Activated naive CD8-positive, alpha-beta T cell treated with anti-CD3 and anti-CD28 coated beads for 36 hours (primary cell): ENCODE results near the gene ASS1. TPM values are rescaled to one million over a fixed set of nuclear protein-coding genes. Genes with fewer than 3 reads are reported as not detected.

Experiments used
- DNase-seq: peaks from one replicate; pipeline ENCODE4 v3.0.0; 2021
- H3K27ac Mint-ChIP-seq: one replicate; pipeline ENCODE4 v1.8.0; 2022; ENCODE audit warnings: mild to moderate bottlenecking, moderate library complexity, mixed read lengths
- H3K27me3 Mint-ChIP-seq: one replicate; pipeline ENCODE4 v1.8.0; 2022; ENCODE audit warnings: mild to moderate bottlenecking, mixed read lengths
- H3K36me3 Mint-ChIP-seq: one replicate; pipeline ENCODE4 v1.8.0; 2021; ENCODE audit warnings: mild to moderate bottlenecking, mixed read lengths
- H3K4me1 Mint-ChIP-seq: one replicate; pipeline ENCODE4 v1.8.0; 2021; ENCODE audit warnings: mixed read lengths
- H3K4me3 Mint-ChIP-seq: one replicate; pipeline ENCODE4 v1.8.0; 2022; ENCODE audit warnings: mild to moderate bottlenecking, moderate library complexity, mixed read lengths
- H3K9me3 Mint-ChIP-seq: one replicate; pipeline ENCODE4 v1.8.0; 2022; ENCODE audit warnings: mixed read lengths
- total RNA-seq, 2 experiments: library from RNA; stranded (reverse); gene quantifications; one replicate each; pipeline ENCODE4 v1.2.3, GENCODE V29; 2021

The ASS1 gene
- total RNA-seq, 2 experiments from 2014 or later, result 5.1 TPM

DNA sequence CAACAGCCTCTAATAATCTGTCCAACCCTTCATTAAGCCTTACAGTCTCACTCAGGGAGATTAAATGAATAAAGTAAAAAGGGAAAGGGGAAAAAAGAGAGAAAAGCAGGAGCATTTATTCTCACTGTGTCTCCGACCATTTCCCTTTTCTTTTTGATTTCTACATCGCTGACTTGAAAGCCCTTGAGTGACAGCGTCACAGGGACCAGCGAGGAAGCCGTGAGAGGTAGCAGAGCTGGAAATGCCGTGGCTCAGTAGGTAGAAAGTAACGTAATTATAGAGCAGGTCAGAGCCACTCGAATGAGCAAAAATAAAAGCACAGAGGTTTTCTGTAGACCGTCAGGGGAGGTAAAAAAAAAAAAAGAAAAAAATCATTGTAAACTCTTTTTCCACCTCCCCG is 52.4 kb downstream of the ASS1 start:
- Mint-ChIP-seq H3K27ac (no peak overlapping the region), H3K4me3 (no peak overlapping the region), H3K4me1 (peaks cover 2% of the 10 kb centered on the region), H3K9me3 (peaks cover 8% of the 10 kb centered on the region), H3K36me3 (peaks cover 3% of the 10 kb centered on the region), H3K27me3 (peaks cover 14% of the 10 kb centered on the region)
- DNase-seq, result no peak

DNA sequence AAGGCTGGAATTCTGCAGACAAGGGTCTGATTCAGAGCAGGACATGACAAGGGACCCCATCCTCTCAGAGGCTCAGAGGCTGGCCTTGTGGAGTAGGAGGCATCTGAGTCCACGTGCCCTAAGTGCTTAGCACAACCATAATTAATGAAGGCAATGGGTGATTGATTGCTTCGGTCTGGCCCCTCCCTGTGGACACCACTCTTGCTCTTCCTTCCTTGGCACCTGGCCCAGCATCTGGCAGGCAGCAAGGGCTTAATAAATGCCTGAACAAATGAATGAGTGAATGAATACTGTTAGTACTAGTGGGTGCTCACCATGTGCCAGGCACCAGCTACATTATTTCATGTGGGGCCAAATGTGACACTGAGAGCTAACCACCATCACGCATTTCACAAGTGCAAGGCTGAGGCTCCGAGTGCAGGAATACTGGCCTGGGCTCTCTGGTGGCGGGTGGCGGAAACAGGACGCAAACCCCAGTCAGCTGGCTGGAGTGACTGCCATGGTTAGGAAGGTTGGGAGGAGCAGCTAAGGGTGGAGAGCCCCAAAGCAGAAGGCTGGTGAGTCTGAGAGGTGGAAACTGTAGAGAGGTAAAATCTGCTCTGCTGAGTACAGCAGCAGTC is 53.6 kb downstream of the ASS1 start:
- Mint-ChIP-seq H3K4me3 (no peak overlapping the region), H3K4me1 (peaks cover 2% of the 10 kb centered on the region), H3K36me3 (peaks cover 3% of the 10 kb centered on the region), H3K27ac (no peak overlapping the region), H3K9me3 (peaks cover 8% of the 10 kb centered on the region), H3K27me3 (peaks cover 14% of the 10 kb centered on the region)
- no peak for DNase-seq

DNA sequence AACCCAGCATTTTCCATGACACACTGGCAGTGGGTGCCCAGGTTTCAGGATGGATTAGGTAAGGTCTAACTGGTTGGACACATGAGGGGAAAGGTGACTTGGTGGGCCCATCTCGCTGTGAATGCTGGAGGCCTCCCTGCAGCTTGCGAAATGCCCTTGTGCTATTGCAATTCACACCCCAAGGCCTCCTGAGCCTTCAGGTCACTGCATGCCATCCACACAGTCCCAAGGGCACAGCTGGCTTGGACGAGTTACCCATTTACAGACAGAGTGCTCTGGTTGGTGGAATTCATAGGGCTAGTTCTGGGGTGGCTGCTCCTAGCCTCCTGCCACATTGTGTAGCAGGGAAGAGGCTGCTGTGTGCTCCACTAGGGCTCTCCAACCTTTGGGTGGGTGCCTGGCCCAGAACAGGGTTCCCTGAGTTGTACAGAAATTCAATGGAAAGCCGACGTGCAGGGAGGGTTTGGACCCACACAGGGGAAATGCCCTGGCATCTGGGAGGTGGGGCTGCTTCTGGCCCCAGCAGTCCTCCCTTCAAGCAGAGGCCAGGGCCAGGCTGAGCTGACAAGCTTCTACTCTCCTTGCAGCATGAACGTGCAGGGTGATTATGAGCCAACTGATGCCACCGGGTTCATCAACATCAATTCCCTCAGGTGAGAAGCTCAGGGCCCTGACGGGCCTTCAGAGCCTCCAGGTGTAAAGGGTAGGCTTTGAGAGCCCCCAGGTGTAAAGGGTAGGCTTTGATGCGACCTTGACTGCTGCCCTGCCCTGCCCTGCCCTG is 54.3 kb downstream of the ASS1 start:
- H3K9me3 Mint-ChIP-seq, result peaks cover 8% of the 10 kb centered on the region
- H3K4me1 Mint-ChIP-seq, result peaks cover 2% of the 10 kb centered on the region
- no peak overlapping the region for H3K27ac Mint-ChIP-seq
- no peak for DNase-seq
- peaks cover 14% of the 10 kb centered on the region for H3K27me3 Mint-ChIP-seq
- no peak overlapping the region for H3K4me3 Mint-ChIP-seq
- peaks cover 3% of the 10 kb centered on the region for H3K36me3 Mint-ChIP-seq

DNA sequence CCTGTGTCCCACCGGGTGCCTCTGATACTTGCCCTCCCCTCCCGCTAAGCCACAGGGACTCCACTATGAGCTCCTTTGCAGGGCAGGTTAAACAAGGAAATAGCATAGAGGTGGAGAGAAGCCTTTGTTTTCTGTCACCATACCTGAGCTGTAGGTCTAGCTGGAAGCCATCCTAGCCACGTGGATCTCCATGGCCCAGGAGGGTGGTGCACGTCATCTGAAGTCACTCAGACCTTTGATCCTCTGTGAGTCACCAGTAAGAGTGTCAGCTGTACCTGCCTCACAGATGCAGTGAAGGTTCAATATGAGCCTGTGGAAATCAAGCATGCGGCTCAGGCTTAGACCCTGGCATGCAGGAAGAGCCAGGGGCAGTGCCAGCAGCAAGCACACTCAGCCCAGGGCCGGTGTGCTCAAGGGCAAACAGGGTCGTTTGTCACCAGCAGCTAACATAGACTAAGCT is 55.1 kb downstream of the ASS1 start:
- H3K9me3 Mint-ChIP-seq, result peaks cover 7% of the 10 kb centered on the region
- peaks cover 2% of the 10 kb centered on the region for H3K4me1 Mint-ChIP-seq
- H3K27me3 Mint-ChIP-seq, result peaks cover 12% of the 10 kb centered on the region
- H3K27ac Mint-ChIP-seq, result no peak overlapping the region
- H3K4me3 Mint-ChIP-seq, result no peak overlapping the region
- DNase-seq, result no peak
- H3K36me3 Mint-ChIP-seq, result peaks cover 3% of the 10 kb centered on the region

DNA sequence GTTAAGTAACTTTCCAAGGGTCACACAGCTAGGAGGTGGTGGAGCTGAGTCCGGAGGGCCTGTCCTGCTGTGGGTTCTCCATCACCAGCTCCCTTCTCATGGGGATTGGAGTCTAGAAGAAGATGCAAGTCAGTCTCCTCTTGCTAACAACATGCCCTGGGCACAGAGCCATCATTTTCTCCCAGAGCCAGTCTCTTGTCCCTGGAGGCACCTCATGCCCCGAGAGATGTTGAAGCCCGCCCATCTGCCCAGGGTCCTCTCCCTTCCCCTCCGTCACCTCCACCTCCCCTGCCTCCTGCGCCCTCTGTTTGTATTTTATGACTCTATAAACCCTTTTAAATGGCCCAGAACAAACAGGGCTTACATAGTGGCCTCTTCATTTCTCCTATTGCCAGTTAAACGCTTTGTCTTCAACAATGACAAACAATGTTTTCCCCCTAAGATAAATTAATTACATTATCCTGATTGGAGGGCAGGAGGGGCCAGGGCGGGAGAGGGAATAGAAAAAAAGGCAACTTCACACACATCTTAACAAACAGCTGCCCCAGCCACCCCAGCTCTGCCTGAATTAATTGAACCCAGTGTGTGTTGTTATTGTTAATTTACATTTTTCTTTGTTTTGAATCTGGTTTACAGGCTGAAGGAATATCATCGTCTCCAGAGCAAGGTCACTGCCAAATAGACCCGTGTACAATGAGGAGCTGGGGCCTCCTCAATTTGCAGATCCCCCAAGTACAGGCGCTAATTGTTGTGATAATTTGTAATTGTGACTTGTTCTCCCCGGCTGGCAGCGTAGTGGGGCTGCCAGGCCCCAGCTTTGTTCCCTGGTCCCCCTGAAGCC is 55.8 kb downstream of the ASS1 start:
- H3K4me3 Mint-ChIP-seq, result no peak overlapping the region
- no peaks in the 10 kb centered on the region for H3K36me3 Mint-ChIP-seq
- H3K27me3 Mint-ChIP-seq, result peaks cover 5% of the 10 kb centered on the region
- DNase-seq, result no peak
- peaks cover 2% of the 10 kb centered on the region for H3K4me1 Mint-ChIP-seq
- H3K9me3 Mint-ChIP-seq, result peaks cover 2% of the 10 kb centered on the region
- H3K27ac Mint-ChIP-seq, result no peak overlapping the region

DNA sequence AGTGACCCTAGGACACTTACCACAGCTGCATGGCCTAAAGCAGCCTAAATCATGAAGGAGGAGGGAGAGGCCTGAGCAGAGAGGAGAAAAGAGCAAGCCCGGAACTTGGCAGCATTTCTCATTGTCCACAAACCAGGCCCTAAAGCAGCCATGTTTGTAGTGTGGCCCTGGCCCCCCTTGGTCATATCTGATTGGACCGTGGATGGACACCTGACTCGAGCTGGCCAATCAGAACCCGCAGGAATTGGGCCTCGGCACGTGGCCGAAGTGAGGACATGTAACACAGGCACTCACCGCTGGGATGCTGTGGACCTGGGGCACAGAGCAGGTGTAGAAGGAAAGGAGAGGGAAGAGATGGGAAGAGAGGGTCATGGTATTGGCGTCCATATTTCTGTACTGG is 56.9 kb downstream of the ASS1 start:
- no peaks in the 10 kb centered on the region for H3K27me3 Mint-ChIP-seq
- peaks cover 2% of the 10 kb centered on the region for H3K4me1 Mint-ChIP-seq
- H3K4me3 Mint-ChIP-seq, result no peak overlapping the region
- no peak for DNase-seq
- H3K36me3 Mint-ChIP-seq, result no peaks in the 10 kb centered on the region
- no peaks in the 10 kb centered on the region for H3K9me3 Mint-ChIP-seq
- H3K27ac Mint-ChIP-seq, result no peak overlapping the region

DNA sequence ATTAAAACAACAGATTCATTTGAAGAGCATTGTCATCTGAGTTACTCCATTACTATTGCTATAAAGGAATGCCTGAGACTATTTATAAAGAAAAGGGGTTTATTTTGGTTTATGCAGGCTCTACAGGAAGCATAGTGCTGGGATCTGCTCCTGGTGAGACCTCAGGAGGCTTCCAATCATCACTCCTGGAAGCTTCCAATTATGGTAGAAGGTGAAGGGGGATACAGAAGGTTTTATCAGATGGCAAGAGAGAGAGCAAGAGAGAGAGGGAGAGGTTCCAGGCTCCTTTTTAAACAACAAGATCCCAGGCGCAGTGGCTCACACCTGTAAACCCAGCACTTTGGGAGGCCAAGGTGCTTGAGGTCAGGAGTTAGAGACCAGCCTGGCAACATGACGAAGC is 63.5 kb downstream of the ASS1 start:
- Mint-ChIP-seq H3K27me3 (no peaks in the 10 kb centered on the region), H3K27ac (no peak overlapping the region), H3K4me3 (no peak overlapping the region), H3K36me3 (peaks cover 2% of the 10 kb centered on the region), H3K9me3 (peaks cover 8% of the 10 kb centered on the region), H3K4me1 (no peaks in the 10 kb centered on the region)
- DNase-seq, result no peak

DNA sequence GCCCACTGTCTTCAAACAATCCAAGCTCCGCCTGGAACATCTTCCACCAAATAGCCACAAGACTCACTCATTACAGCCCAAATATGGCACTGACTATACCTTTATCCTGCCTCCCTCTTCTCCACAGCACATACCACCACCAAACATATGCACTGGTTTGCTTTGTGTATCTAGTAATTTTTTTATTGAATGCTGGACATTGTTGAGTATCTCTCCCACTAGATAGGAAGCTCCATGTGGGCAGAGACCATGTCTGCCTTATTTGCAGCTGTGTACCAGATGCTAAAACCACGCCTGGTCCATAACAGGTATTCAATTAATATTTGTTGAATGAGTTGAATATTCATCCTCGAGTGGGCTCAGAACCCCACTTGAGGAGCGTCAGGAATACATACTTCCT is 67.4 kb downstream of the ASS1 start:
- Mint-ChIP-seq H3K9me3 (peaks cover 8% of the 10 kb centered on the region), H3K36me3 (peaks cover 2% of the 10 kb centered on the region), H3K27ac (no peak overlapping the region), H3K4me1 (no peaks in the 10 kb centered on the region), H3K4me3 (no peak overlapping the region), H3K27me3 (no peaks in the 10 kb centered on the region)
- DNase-seq, result no peak

DNA sequence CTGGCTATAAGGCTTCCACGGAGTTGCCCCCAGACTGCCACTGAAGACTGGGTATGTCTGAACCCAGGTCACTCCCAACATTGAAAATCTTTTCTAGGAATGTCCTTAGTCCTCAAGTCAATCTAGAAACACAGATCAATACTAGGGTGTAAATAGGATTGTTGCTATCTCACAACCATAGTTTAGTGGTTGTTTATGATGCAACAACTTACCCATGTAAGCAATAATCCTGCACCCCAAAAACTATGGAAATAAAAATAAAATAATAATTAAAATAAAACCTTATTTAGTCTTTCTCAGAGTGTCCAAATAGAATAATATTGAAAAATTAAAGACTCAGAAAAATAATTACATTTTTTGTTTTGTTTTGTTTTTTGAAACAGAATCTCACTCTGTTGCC is 68.3 kb downstream of the ASS1 start:
- H3K9me3 Mint-ChIP-seq, result peaks cover 8% of the 10 kb centered on the region
- H3K36me3 Mint-ChIP-seq, result peaks cover 2% of the 10 kb centered on the region
- no peak overlapping the region for H3K4me3 Mint-ChIP-seq
- H3K27me3 Mint-ChIP-seq, result peaks cover 4% of the 10 kb centered on the region
- H3K4me1 Mint-ChIP-seq, result no peaks in the 10 kb centered on the region
- no peak overlapping the region for H3K27ac Mint-ChIP-seq
- no peak for DNase-seq

DNA sequence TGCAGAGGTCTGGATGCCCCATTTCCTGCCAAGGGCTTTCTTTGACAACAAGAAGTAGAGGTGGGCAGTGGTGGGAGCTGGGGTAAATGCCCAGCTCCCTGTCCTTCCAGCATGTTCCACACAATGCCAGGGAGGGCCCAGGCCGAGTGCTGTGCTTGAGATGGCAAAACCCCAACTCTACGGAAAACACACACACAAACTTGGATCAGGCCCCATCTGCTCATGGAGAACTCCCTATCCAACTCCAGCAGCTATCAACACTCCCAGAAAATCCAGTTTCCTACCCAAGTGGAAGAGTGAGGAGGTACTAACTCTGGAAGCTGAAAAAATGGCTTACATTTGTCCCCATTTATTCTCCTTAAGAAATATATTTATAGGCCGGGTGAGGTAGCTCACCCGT is 73.5 kb downstream of the ASS1 start:
- H3K27me3 Mint-ChIP-seq, result peaks cover 7% of the 10 kb centered on the region
- H3K36me3 Mint-ChIP-seq, result no peaks in the 10 kb centered on the region
- no peaks in the 10 kb centered on the region for H3K9me3 Mint-ChIP-seq
- H3K27ac Mint-ChIP-seq, result no peak overlapping the region
- H3K4me3 Mint-ChIP-seq, result no peak overlapping the region
- H3K4me1 Mint-ChIP-seq, result peaks cover 4% of the 10 kb centered on the region
- DNase-seq, result no peak

DNA sequence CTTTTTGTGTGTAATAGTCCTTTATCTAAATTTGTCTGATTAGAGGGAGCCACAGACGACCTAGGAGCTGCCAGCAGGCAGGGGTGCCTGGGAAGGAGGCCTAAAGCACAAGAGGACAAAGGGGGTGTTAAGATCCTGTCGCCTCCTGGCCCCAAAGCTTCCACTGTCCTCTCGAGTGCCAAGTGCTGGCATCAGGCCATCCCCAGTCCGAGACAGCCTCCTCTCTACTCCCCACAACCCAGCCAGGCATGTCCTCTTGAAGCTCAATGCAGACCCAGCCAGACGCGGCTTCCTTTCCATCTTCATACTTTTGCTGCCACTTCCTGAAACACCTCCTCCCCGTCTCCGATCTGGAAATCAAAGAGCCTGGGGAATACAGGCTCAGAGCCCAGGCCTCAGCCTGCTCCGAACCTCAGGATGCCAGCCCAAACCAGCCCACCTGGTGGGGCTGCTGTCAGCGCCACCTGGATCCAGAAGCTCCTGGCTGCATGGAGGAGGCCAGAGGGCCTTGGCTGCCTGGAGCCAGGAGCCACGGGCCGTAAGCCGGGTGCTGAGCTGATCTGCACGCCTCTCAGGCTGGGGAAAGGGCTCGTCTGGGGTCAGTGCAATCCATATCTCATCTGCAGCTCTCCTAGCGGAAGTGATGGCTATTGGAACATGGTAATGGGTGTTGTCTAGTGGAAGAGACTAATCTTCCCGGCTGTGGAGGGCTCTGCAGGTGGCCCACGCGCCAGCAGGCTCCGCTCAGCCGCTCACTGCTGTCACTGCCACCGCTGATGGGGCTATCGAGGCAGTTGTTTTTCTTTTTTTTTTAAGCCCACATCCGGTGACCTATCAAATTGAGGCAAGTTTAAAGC is 74.4 kb downstream of the ASS1 start:
- H3K27ac Mint-ChIP-seq, result no peak overlapping the region
- H3K4me1 Mint-ChIP-seq, result peaks cover 4% of the 10 kb centered on the region
- H3K9me3 Mint-ChIP-seq, result no peaks in the 10 kb centered on the region
- DNase-seq, result no peak
- peaks cover 8% of the 10 kb centered on the region for H3K27me3 Mint-ChIP-seq
- no peaks in the 10 kb centered on the region for H3K36me3 Mint-ChIP-seq
- no peak overlapping the region for H3K4me3 Mint-ChIP-seq

DNA sequence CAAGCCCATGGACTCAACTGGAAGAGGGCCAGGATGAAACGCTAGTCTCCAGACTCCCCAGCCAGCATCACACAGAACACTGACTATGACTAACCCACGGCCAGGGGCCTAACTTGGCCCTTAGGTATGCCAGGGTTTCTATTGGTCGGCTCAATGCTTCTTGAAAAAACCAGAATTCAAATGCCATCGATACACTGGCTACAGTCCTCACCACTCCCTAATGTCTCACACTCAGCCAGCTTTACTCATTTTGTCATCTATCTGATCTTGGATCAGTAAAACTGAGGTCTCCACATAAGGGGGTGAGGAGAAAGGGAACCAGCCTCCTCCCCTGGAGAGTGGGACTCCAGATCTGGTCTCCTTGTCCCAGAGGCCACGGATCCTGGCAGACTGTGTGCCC is 75.2 kb downstream of the ASS1 start:
- H3K4me1 Mint-ChIP-seq, result peaks cover 4% of the 10 kb centered on the region
- no peak overlapping the region for H3K27ac Mint-ChIP-seq
- H3K9me3 Mint-ChIP-seq, result no peaks in the 10 kb centered on the region
- no peaks in the 10 kb centered on the region for H3K36me3 Mint-ChIP-seq
- H3K4me3 Mint-ChIP-seq, result no peak overlapping the region
- H3K27me3 Mint-ChIP-seq, result peaks cover 9% of the 10 kb centered on the region
- DNase-seq, result no peak

DNA sequence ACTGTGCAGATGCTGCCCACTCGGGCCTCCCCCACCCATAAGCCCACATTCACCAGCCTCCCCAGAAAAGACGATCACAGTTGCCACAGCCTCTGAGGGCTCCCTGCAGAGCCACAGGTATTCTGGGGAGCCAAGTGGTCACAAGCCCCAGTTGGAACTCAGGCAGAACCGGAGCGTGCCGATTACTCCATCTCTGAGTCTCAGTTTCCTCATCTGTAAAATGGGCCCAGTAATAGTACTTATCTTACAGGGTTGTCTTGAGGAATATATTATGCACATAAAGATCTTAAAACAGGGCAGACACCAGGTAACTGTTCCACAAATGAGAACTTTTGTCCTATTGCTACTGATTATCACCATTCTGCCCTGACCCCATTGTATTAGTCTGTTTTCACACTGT is 77.0 kb downstream of the ASS1 start:
- Mint-ChIP-seq H3K36me3 (no peaks in the 10 kb centered on the region), H3K9me3 (no peaks in the 10 kb centered on the region), H3K4me1 (peaks cover 4% of the 10 kb centered on the region), H3K27me3 (peaks cover 15% of the 10 kb centered on the region), H3K4me3 (no peak overlapping the region), H3K27ac (no peak overlapping the region)
- DNase-seq, result no peak

DNA sequence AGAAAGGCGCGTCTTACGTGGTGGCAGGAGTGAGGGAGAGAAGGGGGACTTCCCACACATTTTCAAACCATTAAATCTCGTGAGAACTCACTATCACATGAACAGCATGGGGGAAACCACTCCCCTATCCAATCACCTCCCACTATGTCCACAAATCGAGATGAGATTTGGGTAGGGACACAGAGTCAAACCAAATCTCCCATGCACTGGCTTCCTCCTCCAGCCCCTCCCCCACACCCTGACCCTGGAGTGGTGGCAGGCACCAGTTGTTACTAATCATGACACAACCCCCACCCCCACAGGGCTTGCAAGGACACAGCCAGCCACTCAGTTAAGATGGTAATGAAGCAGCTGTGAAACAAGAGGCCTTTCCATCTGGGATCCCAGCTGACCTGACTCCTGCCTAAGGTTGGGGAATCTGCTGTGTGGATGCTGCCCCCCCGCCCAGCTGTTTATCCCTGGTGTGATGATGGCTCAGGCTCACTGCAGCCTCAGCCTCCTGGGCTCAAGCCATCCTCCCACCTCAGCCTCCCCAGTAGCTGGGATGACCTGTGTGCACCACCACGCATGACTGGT is 77.6 kb downstream of the ASS1 start:
- no peak overlapping the region for H3K27ac Mint-ChIP-seq
- peaks cover 4% of the 10 kb centered on the region for H3K4me1 Mint-ChIP-seq
- no peaks in the 10 kb centered on the region for H3K9me3 Mint-ChIP-seq
- no peak for DNase-seq
- peaks cover 15% of the 10 kb centered on the region for H3K27me3 Mint-ChIP-seq
- H3K36me3 Mint-ChIP-seq, result no peaks in the 10 kb centered on the region
- H3K4me3 Mint-ChIP-seq, result no peak overlapping the region
